HCEC 1CT (cell line): ENCODE data around the gene GIPC3.
"Not testable (repeated sequence)": the region's sequence is repeated elsewhere in the genome, so short reads cannot be mapped to it uniquely, and the experiment has no call there.

Source experiments
- DNase-seq: peaks from one replicate; pipeline ENCODE4 v3.0.0-alpha.2; 2017

The GIPC3 gene

GRCh38 chr19:3578390-3578789 is 6.9 kb upstream of the GIPC3 start:
- DNase-seq, result no peak

GRCh38 chr19:3580156-3580934 is 4.9 kb upstream of the GIPC3 start:
- DNase-seq, result peak; percentile 97

- DNase-seq, result not testable (repeated sequence)
Observed at GRCh38 chr19:3581792-3582191, 3.5 kb upstream of the GIPC3 start.

- not testable (repeated sequence) for DNase-seq
Observed at GRCh38 chr19:3584036-3584802, 1.1 kb upstream of the GIPC3 start.

GRCh38 chr19:3586127-3586626 is 899 bp downstream of the GIPC3 start:
- no peak for DNase-seq

GRCh38 chr19:3586707-3587346 is 1.5 kb downstream of the GIPC3 start:
- no peak for DNase-seq

GRCh38 chr19:3589439-3589838 is 4.2 kb downstream of the GIPC3 start:
- DNase-seq, result no peak

- DNase-seq, result no peak
Observed at GRCh38 chr19:3589949-3590348, 4.7 kb downstream of the GIPC3 start.

GRCh38 chr19:3590991-3591659 is 5.8 kb downstream of the GIPC3 start:
- no peak for DNase-seq

GRCh38 chr19:3591876-3592613 is 6.8 kb downstream of the GIPC3 start:
- no peak for DNase-seq

GRCh38 chr19:3593156-3593555 is 7.9 kb downstream of the GIPC3 start:
- DNase-seq, result no peak

GRCh38 chr19:3595521-3596061 is 10.3 kb downstream of the GIPC3 start:
- DNase-seq, result no peak

GRCh38 chr19:3599776-3600187 is 14.5 kb downstream of the GIPC3 start:
- no peak for DNase-seq

GRCh38 chr19:3601021-3601420 is 15.7 kb downstream of the GIPC3 start:
- DNase-seq, result no peak

- no peak for DNase-seq
Observed at GRCh38 chr19:3603121-3603811, 18.0 kb downstream of the GIPC3 start.

GRCh38 chr19:3604227-3604986 is 19.1 kb downstream of the GIPC3 start:
- DNase-seq, result no peak

- no peak for DNase-seq
Observed at GRCh38 chr19:3604987-3605343, 19.7 kb downstream of the GIPC3 start.

GRCh38 chr19:3605361-3605760 is 20.1 kb downstream of the GIPC3 start:
- DNase-seq, result no peak

- DNase-seq, result no peak
Observed at GRCh38 chr19:3605770-3606169, 20.5 kb downstream of the GIPC3 start.

GRCh38 chr19:3606174-3606689 is 21.0 kb downstream of the GIPC3 start:
- DNase-seq, result no peak
